ENCODE results near the gene AUTS2.

Gene AUTS2

DNA sequence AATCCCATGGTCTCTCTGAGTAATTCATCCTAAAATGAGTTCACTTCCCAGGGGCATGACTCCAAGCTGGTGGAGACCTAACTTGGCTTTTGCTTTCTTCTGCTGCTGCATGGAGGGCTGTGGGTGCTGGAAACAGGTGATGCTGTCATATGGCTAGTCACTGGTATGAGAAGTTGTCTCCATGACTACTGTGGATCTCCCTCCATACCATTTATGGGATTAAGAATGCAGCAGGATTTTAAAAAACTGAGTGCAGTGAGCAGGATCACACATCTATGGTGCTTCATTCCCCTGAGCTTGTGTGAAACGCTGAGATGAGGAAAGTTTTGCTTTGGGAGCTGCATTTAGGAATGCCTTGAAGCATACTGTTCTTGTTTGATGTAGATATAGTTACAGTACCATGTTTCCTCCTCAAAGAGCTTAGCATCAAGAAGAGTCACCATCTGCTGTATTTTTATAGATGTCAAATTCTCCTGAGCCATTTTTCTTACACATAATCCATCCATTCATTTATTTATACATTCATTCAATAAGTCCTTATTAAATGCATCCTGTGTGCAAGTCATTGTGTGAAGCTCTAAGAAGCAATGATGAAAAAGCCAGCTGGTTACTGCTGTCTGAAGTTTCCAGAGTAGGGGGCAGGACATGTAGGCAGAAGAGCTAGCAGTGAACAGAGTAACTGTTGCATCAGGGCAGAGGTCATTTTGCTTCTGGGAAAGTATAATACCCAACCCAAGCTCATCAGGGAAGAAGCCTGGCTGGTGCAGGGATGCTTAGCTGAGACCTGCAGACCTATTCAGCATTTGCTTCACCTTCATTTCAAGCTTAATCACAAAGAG lies 534.8 kb downstream of the AUTS2 start:
- no peak for DNase-seq (ENCODE audit: low read depth in 2 of 2)

DNA sequence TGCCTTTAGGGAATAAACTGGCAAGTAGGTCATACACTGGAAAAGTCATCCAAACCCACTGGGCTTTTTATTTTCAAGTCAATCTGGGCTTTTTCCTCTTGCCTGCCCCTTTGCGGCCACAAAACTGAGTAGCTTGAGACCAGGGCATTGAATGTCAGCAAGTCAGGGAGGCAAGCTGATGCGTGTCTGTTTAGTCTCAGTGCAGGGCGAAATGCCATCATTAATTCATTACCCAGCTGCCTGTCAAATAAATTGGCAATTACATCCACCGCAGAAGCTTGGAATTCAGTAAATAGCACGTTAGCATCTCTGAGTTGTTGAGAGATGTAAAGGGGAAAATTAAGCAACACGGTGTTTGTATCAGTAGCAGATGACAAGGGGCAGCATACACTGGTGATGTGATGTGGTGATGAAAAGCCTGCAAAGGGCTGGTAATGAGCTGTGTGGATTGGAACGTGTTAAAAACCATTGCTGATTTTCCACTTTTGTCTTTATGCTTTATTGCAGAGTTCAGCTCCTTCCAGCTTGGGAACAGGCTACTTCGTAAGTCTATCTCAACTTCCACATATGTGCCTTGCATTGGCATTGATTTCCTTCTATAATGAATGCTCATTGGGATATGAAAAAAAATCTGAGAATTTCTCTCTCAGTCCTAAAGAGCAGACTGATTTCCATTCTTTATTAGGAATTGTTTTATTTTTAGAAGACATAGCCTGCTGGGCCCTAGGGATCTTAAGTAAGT lies 535.9 kb downstream of the AUTS2 start:
- no peak for DNase-seq (ENCODE audit: low read depth in 2 of 2)

DNA sequence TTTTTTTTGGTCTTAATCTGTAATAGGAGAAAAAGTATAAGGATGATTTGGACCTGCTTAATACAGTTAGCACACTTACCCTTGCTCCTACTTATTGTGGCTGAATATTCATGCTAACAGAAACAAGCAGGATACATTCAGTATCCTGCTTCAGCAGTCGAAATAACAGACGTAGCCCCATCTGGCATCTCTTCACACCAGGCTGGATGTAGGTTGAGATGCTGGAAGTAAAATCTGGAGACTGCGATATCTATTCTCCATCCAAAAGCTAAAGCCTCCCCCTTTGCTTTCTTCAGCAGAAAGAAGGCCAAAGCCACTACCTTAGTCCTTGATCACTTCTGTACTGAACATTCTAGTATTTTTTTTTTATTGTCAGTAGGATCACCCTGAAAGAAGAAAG lies 537.4 kb downstream of the AUTS2 start:
- DNase-seq (ENCODE audit: low read depth in 2 of 2) = no peak

DNA sequence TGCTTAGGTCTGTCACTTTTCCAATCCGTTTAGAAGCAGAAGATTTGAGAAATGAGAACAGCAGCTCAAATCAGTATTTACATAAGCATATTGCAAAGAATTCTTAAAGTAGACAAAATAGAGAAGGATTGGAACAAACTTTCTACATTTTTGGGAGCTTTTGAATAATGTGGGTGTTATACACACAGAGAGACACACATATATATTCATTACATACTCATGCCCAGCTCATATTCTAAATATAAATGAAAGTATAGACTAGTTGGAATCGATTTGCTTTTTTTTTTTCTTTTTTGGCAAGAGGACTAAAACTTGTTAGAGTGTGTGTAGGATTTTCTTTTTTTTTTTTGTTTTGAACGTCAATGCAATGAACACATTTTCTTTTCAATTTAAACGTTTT lies 538.9 kb downstream of the AUTS2 start:
- no peak for DNase-seq (ENCODE audit: low read depth in 2 of 2)

DNA sequence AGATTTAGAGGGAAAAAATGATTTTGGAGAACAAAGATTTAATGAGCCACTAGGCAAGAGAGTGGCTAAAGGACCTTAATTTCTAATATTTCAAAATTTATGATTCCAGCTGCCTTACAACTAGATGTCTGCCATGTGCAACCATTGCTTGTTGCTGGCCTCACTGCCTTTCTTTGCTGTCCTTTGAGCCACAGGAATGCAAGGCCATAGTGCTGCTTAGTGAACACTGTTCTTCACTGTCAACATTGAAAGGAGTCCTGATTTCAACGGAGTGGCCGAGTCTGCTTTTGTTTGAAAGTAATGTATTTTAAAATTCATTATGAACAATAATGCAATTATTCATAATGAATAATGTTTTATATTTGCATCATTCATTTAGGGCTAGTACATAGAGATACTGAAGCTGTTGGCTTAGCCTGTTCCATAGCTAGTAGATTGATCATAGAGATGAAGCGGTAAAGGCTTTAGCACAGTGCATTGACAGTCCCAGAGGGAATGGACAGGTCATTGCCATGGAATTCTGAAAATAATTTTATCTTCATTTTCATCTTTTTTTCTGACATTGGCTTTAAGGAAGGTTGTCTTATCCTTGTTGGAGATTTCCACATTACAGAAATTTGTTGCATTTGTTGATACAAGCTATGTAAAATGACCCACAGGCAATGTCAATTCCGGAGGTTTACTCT lies 544.1 kb downstream of the AUTS2 start:
- DNase-seq (ENCODE audit: low read depth in 2 of 2) = no peak

DNA sequence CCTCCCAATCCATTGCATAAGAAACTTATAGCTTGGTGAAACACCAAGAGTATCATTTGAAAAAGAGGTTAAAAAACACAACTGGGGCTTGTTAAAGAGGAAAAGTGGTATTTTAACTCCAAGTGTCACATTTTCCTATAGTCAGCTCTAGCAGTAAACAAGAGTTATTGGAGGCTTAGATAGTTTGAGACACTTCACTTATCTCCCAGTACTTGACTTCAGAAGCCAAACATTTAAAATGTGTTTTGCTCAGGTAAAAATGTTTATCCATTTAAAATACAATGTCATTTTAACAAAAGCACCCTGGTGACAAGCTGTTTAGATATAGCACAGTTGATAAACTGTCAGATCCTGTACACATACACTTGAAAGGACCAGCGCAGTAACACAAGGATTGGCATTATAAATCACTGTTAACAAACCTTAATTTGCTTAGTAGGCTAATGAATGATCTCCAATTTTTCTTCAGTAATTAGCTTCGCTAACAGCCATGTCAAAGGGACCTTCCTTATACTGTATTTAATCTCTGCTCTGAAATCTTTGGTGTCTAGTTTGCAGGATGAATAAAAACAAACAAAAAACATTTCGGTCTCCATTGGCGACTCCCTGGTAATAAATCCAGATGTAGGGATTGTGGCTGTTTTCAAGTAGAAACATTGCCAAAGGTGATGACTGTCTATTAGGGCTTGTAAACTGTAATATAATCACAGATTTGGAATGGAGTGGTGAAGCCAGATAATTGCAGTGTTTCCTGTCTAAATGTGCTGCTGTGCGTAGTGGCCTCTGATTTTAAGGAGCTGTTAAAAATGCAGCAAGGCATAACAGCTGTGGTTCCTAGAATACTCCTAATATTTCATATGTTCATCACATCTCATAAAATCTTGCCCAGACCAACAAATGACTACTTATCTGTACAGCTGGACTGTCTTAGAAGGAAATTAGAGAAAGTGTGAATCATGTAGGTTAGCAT lies 545.1 kb downstream of the AUTS2 start:
- DNase-seq (ENCODE audit: low read depth in 2 of 2) = no peak

DNA sequence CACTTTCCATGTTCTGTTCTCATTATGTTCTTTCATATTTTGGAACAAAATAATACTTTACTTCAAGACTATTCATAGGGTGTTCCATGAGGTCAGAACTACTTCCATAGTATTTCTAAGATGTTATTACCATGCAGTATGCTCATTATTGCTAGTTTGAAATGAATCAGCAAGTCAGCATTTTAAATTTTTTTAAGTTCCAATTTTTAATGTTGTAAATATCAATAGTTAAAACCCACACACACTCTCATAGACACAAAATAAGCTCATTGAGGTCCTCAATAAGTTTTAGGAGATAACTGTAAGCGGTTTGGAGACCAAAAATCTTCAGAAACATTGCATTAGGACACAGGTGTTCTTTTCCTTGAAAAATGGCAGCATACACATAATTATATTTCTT lies 550.7 kb downstream of the AUTS2 start:
- DNase-seq (ENCODE audit: low read depth in 2 of 2) = no peak

DNA sequence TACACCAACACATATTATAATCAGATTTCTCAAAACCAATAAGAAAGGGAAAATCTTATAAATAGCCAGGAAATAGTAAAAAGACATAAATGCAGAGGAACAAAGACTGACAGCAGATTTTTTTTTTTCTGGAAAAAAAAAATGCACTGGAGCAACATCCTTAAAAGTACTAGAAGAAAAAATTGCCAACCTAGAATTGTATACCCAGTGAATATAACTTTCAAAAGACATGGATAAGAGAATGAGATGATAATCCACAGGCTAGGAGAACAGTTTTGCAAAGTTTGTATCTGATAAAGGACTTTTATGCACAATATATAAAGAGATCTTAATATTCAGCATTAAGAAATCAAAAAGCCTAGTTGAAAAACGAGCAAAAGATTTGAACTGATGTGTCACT lies 554.0 kb downstream of the AUTS2 start:
- DNase-seq (ENCODE audit: low read depth in 2 of 2) = no peak

DNA sequence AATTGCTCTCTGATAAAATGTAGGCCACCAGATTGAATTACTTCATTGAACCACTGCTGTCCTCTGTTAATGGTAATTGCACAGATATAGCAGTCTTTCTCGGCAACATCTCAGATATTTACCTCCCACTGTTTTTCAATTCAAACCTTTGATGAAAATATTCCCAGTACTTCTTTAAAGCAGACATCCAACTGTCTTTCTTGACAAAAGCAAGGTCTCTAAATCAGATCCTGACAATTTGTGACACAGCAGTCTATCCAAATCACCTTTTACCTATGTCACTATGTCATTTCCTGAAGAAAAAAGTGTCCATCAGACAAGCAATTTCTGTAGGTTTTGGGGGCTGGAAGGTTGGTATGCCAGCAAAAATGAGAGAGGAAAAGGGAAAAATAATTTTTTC lies 555.7 kb downstream of the AUTS2 start:
- DNase-seq (ENCODE audit: low read depth in 2 of 2) = no peak

DNA sequence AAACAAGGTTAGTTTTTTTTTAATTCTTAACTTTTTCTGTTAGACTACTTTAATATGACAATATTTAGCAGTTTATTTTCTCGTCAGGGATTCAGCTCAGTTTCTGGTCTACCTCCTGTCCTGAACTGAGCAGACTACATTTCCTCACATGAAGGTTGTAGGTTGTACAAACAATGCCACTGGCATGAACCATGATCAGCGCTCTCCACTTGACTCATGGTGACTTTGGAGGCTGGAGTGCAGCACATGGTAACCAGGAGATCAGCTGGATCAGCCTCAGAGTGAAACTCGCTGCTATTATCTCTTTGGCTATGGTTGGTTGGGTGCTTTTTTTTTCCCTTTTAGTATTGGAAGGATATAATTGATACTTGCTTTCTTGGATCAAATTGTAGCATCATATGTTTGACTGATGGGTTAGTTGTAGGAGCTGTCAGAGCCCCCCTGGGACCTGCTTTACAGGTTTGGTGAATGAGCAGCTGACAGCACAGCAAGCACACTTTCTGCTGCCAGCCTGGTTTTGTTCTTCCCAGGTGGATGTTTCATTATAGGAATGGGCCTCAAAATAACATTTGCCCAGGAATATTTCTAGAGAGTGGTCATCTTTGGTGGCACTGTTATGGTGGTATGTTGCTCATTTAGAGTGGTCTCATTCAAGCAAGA lies 556.4 kb downstream of the AUTS2 start:
- DNase-seq (ENCODE audit: low read depth in 2 of 2) = no peak

DNA sequence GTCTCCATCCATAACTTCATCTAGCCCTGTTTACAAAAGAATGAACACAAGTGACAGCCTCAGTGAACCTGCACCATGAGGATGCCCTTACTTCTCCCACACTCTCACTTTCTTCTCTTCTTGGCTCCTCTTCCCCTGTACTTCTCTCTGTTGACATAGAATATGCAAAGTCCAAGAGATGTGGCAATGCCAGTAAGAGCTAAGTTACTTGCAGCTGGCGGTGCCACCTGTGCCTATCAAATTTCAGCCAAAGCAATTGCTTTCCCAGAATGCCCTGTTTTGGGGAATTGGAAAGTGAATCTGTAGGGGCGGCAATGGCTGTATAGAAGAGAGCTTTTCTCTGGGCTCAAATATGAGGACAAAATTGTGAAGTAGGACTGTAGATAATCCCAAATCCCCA lies 557.8 kb downstream of the AUTS2 start:
- DNase-seq (ENCODE audit: low read depth in 2 of 2) = no peak

DNA sequence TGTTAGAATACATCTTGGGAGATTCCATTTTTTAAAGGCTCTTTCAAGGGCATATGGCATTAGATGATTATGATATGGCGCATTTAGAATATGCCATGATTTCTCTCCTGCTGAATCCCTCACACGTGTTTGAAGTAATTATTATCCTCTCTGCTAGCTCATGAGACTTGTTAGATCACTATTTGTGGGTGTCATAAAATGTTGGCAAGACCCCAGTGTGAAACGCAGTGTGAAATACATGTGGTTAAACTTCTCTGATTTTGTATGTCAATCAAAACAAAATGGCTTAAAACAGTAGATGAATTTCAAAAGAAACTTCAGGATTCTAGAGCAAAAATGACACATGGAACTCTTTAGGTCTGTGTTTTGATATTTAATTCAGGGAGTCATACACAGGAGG lies 560.8 kb downstream of the AUTS2 start:
- DNase-seq (ENCODE audit: low read depth in 2 of 2) = no peak

DNA sequence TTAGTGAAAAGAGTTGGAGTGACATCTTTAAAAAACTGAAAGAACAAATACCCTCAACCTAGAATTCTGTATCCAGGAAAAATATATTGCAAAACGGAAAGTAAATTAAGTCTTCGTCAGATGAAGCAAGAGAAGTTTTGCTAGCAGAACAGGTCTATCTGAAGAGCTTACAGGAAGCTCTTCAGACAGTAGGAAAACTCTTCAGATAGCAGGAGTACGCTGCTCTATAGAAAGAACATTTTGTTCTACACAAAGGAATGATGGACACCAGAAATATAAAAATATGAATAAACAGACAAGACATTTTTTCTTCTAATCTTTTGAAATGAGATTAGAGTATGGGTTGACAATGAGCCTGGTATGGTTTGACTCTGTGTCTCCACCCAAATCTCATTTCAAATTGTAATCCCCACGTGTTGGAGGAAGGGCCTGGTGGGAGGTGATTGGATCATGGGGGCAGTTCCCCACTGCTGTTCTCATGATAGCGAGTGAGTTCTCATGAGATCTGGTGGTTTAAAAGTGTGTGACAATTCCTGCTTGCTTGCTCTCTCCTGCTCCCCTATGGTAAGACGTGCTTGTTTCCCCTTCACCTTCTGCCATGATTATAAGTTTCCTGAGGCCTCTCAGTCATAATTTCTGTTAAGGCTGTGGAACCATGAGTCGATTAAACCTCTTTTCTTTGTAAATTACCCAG lies 567.3 kb downstream of the AUTS2 start:
- DNase-seq (ENCODE audit: low read depth in 2 of 2) = no peak

DNA sequence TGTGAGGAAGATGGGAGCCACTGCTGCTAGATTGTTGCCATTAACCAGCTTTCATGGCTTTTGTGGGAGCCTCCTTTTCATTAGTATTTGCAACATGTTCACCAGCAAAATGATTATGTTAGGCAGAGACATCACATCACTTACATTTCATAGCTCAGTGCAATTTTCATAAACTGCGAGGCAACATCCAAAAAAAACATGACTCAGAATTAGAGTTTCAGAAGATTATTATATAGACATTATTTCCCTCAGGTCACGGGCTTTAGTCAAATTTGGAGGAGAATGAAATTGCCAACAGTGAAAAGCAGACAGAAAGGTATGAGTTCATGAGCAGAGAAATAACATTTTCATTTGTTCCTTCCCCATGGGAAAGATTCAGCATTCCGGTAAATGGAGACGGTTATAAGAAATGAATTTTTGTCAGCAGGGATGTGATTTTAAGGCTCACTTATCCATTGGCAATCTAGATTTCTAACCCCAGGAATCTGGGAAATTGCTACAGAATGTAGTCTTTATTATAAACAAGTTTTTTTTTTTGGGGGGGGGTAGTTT lies 573.2 kb downstream of the AUTS2 start:
- no peak for DNase-seq (ENCODE audit: low read depth in 2 of 2)

DNA sequence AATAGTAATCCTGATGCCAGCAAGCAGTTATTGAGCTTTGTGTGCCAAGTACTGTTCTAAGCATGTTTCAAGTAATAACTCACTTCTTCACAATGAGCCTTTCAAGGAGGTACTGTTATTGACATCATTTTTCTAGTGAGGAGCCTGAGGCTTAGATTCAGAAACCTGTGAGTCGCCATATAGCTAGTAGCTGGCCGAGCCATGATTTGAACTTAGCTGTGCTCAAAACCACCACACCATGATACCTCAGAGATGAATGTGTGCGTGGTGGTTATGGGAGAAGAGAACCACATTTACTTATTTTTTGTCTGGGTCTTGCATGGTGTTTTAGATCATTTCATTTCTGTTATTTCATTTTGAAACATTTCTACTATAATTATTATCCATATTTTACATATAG lies 578.9 kb downstream of the AUTS2 start:
- no peak for DNase-seq (ENCODE audit: low read depth in 2 of 2)

DNA sequence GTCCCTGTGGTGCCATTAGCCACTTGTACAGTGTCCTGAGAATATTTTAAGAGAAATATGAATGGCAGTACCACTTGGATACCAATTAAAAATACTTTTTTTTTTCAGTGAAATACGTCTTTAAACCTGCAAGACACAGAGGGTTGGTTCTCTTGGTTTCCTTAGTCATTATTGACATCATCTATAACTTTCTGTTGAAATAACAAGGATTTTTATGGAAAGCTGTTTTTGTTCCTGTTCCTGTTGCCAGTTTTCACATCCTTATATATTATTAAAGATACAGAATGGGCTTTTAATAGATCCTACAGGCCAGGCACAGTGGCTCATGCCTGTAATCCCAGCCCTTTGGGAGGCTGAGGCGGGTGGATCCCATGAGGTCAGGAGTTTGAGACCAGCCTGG lies 579.9 kb downstream of the AUTS2 start:
- DNase-seq (ENCODE audit: low read depth in 2 of 2) = no peak

DNA sequence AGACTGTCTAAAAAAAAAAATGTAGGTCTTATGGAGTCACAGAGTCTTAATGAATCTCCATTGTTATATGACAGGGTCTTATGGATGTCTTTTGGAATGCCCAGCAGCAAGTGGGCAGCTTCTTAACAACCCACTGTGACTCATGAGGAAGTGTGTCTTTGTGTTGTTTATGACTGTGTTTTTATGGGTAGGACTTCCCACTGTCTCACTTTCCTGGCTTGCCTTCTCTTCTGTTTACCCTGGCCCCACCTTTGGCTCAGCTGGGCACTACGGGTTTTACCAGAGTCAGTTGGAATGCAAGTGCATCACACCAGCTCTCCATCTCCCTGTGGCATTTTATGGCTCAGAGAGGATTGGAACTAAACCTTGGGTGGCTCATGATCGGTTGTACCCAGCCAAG lies 580.5 kb downstream of the AUTS2 start:
- no peak for DNase-seq (ENCODE audit: low read depth in 2 of 2)

DNA sequence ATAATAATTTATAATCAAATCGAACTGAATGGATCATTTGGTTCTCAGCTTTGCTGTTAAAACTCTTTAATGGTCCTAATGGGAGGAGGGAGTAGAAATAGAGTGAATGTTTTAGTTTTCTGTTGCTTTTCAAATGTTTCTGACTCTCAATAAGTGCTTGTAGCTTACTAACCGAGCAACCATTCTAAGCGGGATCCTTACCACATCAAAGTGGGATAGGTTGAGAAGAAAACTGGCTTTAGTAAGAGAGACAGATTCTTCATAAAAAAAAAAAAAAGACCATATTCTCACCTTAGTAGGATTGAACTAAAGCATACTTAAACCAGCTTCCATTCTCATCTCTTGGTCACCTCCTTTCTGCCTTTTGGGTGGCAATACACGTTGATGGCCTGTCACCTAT lies 584.2 kb downstream of the AUTS2 start:
- no peak for DNase-seq (ENCODE audit: low read depth in 2 of 2)

DNA sequence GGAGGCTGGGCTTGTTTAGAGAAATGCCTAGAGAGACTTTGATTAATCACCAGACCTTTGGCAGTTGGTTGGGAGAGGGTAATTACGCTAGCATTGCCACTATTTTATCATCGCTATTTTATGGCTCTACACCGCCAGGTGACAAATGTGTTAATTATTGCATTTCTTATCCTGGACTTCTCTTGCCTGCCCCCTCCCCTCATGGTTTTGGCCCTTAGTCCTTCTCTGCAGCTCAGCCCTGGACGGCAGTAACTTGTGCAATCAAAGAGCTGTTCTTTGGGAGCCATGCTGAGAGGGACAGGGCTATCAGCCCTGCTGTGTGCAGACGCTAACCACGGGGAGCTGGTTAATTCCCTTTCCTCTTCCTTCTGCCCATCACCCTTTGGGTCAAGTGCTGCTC lies 585.0 kb downstream of the AUTS2 start:
- DNase-seq (ENCODE audit: low read depth in 2 of 2) = no peak

Data from stimulated activated CD8-positive, alpha-beta memory T cell treated with anti-CD3 and anti-CD28 coated beads, Interleukin-2, amount 100 ng/mL, for 1 hour (primary cell).